OCI-LY3 (cell line): Measurements from ENCODE around the gene ZNF362.
A peak's percentile ranks its signal among the peaks of the same experiment; 100 is the strongest.

Experiments used
- H2AFZ ChIP-seq: fragments of 200-600, 300-600 bp; shearing (Covaris generic); 2 replicates; pipeline ENCODE4 v1.6.0; 2014; ENCODE audit warnings: antibody characterized with exemption, low read depth, low read length
- H3K27ac ChIP-seq: fragments of 200-600, 300-600 bp; sonication (generic); 2 replicates; pipeline ENCODE4 v1.5.1; 2014; ENCODE audit warnings: mild to moderate bottlenecking, low read length, moderate library complexity, mixed read lengths
- H3K27me3 ChIP-seq: fragments of 200-600, 300-600 bp; sonication (generic); 2 replicates; pipeline ENCODE4 v1.6.1; 2014; ENCODE audit warnings: low read depth, low read length, mixed read lengths
- H3K36me3 ChIP-seq: fragments of 200-600, 300-600 bp; sonication (generic); replicated peaks from 2 replicates; pipeline ENCODE3; 2014; ENCODE audit warnings: low read depth, low read length, mixed read lengths
- H3K4me1 ChIP-seq: fragments of 300-600, 200-600 bp; sonication (generic); 2 replicates; pipeline ENCODE4 v1.6.1; 2014; ENCODE audit warnings: low read length, mixed read lengths
- H3K4me2 ChIP-seq: fragments of 200-600, 300-600 bp; sonication (generic); 2 replicates; pipeline ENCODE4 v1.6.1; 2014; ENCODE audit warnings: low read length, mixed read lengths
- H3K4me3 ChIP-seq: fragments of 300-600, 200-600 bp; sonication (generic); 2 replicates; pipeline ENCODE4 v1.5.1; 2014; ENCODE audit warnings: antibody characterized with exemption, mild to moderate bottlenecking, low read length, moderate library complexity
- H3K79me2 ChIP-seq: fragments of 300-600, 200-600 bp; shearing (Covaris generic); 2 replicates; pipeline ENCODE4 v1.6.1; 2014; ENCODE audit warnings: mild to moderate bottlenecking, low read length, mixed read lengths
- H3K9ac ChIP-seq: fragments of 300-600, 200-600 bp; shearing (Covaris generic); 2 replicates; pipeline ENCODE4 v1.6.0; 2014; ENCODE audit warnings: mild to moderate bottlenecking, low read length, moderate library complexity
- H3K9me3 ChIP-seq: fragments of 200-600, 300-600 bp; shearing (Covaris generic); 2 replicates; pipeline ENCODE4 v1.6.1; 2014; ENCODE audit warnings: low read length, mixed read lengths; ENCODE audit not compliant: insufficient read depth
- H4K20me1 ChIP-seq: fragments of 200-600, 300-600 bp; sonication (generic); 2 replicates; pipeline ENCODE4 v1.6.1; 2016; ENCODE audit warnings: low read length, mixed read lengths; ENCODE audit not compliant: insufficient read depth
- EZH2phosphoT487 ChIP-seq: fragments of 200-600 bp; shearing (Covaris generic); IDR thresholded peaks from 2 replicates; pipeline ENCODE4 v1.6.1; 2018; ENCODE audit warnings: antibody characterized with exemption, mixed run types, low read depth
- TF ChIP-seq, protein P1 (sequence below): fragments of 200-600, 300-600 bp; sonication (generic); IDR thresholded peaks from 2 replicates; pipeline ENCODE4 v1.5.1; 2014; ENCODE audit warnings: antibody characterized with exemption, low read length, low read depth

Gene ZNF362

DNA sequence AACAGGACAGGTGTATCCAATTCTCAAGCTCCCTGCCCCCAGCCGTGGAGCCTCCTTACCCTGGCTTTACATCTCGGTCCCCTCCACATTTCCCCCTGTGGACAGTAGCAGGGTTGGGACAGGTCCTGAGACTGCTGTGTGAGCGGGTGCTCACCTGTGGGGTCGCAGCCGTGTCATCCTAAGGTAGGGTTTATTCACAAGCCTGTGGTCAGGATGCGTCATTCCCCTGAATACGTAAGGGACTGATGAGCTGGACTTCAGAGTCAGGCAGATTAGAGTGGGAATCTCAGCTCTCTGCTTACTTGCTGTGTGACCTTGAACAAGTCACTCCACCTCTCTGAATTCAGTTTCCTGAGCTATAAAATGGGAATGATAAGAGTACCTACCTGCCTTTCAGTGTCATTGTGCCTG, 17.7 kb downstream of the ZNF362 start:
- Histone ChIP-seq H3K9me3 (no peaks in the 10 kb centered on the region), H3K36me3 (no peaks in the 10 kb centered on the region), H3K79me2 (no peaks in the 10 kb centered on the region), H3K27me3 (no peaks in the 10 kb centered on the region), H3K27ac (no peak overlapping the region), H3K9ac (no peak overlapping the region), H3K4me2 (peak overlapping the region; percentile 53), H2AFZ (no peak overlapping the region), H3K4me1 (peaks cover 21% of the 10 kb centered on the region), H4K20me1 (peaks cover 18% of the 10 kb centered on the region; the same call in 1 of the 2 replicates), H3K4me3 (no peak overlapping the region)
- TF ChIP-seq EZH2phosphoT487, result no peak
- TF ChIP-seq, protein P1, sequence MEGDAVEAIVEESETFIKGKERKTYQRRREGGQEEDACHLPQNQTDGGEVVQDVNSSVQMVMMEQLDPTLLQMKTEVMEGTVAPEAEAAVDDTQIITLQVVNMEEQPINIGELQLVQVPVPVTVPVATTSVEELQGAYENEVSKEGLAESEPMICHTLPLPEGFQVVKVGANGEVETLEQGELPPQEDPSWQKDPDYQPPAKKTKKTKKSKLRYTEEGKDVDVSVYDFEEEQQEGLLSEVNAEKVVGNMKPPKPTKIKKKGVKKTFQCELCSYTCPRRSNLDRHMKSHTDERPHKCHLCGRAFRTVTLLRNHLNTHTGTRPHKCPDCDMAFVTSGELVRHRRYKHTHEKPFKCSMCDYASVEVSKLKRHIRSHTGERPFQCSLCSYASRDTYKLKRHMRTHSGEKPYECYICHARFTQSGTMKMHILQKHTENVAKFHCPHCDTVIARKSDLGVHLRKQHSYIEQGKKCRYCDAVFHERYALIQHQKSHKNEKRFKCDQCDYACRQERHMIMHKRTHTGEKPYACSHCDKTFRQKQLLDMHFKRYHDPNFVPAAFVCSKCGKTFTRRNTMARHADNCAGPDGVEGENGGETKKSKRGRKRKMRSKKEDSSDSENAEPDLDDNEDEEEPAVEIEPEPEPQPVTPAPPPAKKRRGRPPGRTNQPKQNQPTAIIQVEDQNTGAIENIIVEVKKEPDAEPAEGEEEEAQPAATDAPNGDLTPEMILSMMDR, result no peak

GRCh38 chr1:33274446-33274845, 18.2 kb downstream of the ZNF362 start:
- Histone ChIP-seq H3K4me1 (peaks cover 21% of the 10 kb centered on the region), H3K9me3 (no peaks in the 10 kb centered on the region), H3K27me3 (no peaks in the 10 kb centered on the region), H2AFZ (no peak overlapping the region), H3K27ac (no peak overlapping the region), H3K4me3 (no peak overlapping the region), H3K4me2 (peak overlapping the region; percentile 53), H3K36me3 (no peaks in the 10 kb centered on the region), H3K79me2 (no peaks in the 10 kb centered on the region), H4K20me1 (peaks cover 18% of the 10 kb centered on the region; the same call in 1 of the 2 replicates), H3K9ac (no peak overlapping the region)
- TF ChIP-seq EZH2phosphoT487, result no peak
- TF ChIP-seq, protein P1, result no peak

DNA sequence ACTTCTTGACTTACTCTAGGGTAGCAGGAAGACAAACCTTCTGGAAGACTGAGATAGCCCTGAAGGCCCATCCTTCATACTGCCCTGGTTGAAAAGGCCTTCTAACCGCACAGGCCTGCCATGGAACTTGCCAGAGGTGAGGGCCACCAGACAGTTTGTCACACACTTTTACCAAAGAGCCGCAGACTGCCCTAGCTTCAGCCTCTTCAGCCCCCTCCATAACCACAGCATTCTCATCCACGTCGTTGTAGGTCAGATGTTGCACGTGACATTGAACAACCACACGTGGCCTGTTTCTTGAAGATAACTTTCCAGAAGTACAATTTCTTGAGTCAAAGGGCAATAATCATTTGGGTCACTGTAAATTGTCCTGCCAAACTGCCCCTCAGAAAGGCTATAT, 18.9 kb downstream of the ZNF362 start:
- TF ChIP-seq EZH2phosphoT487, result no peak
- no peak overlapping the region for H3K27ac ChIP-seq
- no peaks in the 10 kb centered on the region for H3K9me3 ChIP-seq
- H3K4me1 ChIP-seq, result peaks cover 21% of the 10 kb centered on the region
- no peak overlapping the region for H3K4me3 ChIP-seq
- H3K4me2 ChIP-seq, result no peak overlapping the region
- peaks cover 18% of the 10 kb centered on the region; the same call in 1 of the 2 replicates for H4K20me1 ChIP-seq
- no peak overlapping the region for H3K9ac ChIP-seq
- H3K79me2 ChIP-seq, result no peaks in the 10 kb centered on the region
- no peak overlapping the region for H2AFZ ChIP-seq
- H3K36me3 ChIP-seq, result no peaks in the 10 kb centered on the region
- no peaks in the 10 kb centered on the region for H3K27me3 ChIP-seq

DNA sequence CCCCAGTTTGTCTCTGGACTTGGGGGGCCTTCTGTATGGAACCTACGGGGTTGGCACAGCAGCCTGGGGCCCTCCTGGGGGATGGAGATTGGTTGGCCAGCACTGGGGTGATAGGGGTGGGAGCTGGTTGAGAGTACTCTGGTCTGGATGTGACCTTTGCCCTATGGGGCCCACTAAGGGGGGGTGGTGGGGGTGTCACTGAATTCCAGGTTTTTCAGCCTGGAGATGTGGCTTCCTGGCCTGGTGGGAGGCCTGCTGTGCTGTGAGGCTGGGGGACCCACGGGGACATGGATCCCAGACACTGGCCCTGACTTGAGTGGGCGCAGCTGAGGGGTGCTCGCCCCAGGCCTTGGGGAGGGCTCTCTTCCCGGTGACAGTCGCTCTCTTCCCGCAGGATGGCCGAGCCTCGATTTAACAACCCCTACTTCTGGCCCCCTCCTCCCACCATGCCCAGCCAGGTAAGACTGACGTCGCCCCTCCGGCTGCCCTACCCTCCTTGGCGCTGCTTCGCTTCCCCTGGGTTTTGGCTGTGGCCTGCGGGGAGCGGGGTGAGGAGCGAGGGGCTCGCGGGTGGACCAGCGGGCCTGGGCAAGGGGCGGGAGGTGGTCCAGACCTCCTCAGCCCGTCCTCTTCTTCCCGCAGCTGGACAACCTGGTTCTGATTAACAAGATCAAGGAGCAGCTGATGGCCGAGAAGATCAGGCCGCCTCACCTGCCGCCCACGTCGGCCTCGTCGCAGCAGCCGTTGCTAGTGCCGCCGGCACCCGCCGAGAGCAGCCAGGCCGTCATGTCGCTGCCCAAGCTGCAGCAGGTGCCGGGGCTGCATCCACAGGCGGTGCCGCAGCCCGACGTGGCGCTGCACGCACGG, 19.6 kb downstream of the ZNF362 start:
- no peak overlapping the region for H3K4me3 ChIP-seq
- peaks cover 21% of the 10 kb centered on the region for H3K4me1 ChIP-seq
- H2AFZ ChIP-seq, result no peak overlapping the region
- H3K4me2 ChIP-seq, result no peak overlapping the region
- TF ChIP-seq, protein P1, result no peak
- TF ChIP-seq EZH2phosphoT487, result no peak
- H3K9ac ChIP-seq, result no peak overlapping the region
- no peak overlapping the region for H3K27ac ChIP-seq
- no peaks in the 10 kb centered on the region for H3K36me3 ChIP-seq
- H3K9me3 ChIP-seq, result no peaks in the 10 kb centered on the region
- H3K79me2 ChIP-seq, result no peaks in the 10 kb centered on the region
- peaks cover 18% of the 10 kb centered on the region; the same call in 1 of the 2 replicates for H4K20me1 ChIP-seq
- no peaks in the 10 kb centered on the region for H3K27me3 ChIP-seq
